Calu3 (cell line): ENCODE data around the gene NMT1. TPM values are rescaled to one million over a fixed set of nuclear protein-coding genes. Genes with fewer than 3 reads are reported as not detected.
A peak's percentile ranks its signal among the peaks of the same experiment; 100 is the strongest.

ENCODE experiments used
- BruUV-seq: library from RNA; stranded (reverse); fragments of 400-500 nt; replicated peaks from 2 replicates; lab custom pipeline; 2021; lab: Mats Ljungman, UMichigan
- CTCF ChIA-PET: fragments of 300-600 bp; sonication (Branson Sonifier 250); formaldehyde crosslinking; loops from one replicate; lab custom pipeline; 2022; ENCODE audit warnings: antibody characterized with exemption; lab: Charles Lee
- DNase-seq: peaks from one replicate; pipeline ENCODE4 v3.0.0; 2022
- H3K27ac Mint-ChIP-seq: one replicate; pipeline ENCODE4 v1.8.0; 2022; ENCODE audit warnings: mixed read lengths; ENCODE audit not compliant: unreplicated experiment
- H3K27me3 Mint-ChIP-seq: one replicate; pipeline ENCODE4 v1.8.0; 2022; ENCODE audit warnings: mixed read lengths; ENCODE audit not compliant: unreplicated experiment
- H3K36me3 Mint-ChIP-seq: one replicate; pipeline ENCODE4 v1.8.0; 2022; ENCODE audit warnings: mild to moderate bottlenecking, moderate library complexity, mixed read lengths; ENCODE audit not compliant: insufficient read depth, unreplicated experiment
- H3K4me1 Mint-ChIP-seq: one replicate; pipeline ENCODE4 v1.8.0; 2022; ENCODE audit warnings: mild to moderate bottlenecking, low read depth, mixed read lengths; ENCODE audit not compliant: unreplicated experiment
- H3K4me3 Mint-ChIP-seq: one replicate; pipeline ENCODE4 v1.8.0; 2022; ENCODE audit warnings: mild to moderate bottlenecking, low read depth, moderate library complexity, mixed read lengths; ENCODE audit not compliant: unreplicated experiment
- H3K9me3 Mint-ChIP-seq: one replicate; pipeline ENCODE4 v1.8.0; 2022; ENCODE audit warnings: low read depth, mixed read lengths; ENCODE audit not compliant: unreplicated experiment
- intact Hi-C: fragments of 100-400 bp; cut with micrococcal nuclease; formaldehyde crosslinking; loops from one replicate; pipeline ENCODE4 v1.10.0; 2022; ENCODE audit not compliant: unreplicated experiment
- total RNA-seq: library from RNA; stranded (reverse); gene quantifications from 2 replicates; pipeline ENCODE4 v1.2.3, GENCODE V29; 2022
- TF ChIP-seq, protein P1 (sequence below): fragments of 200-600 bp; IDR thresholded peaks from one replicate; pipeline ENCODE4 v1.8.0; 2022; ENCODE audit warnings: antibody characterized with exemption; ENCODE audit not compliant: unreplicated experiment

The NMT1 gene
- total RNA-seq, 1 experiment from 2014 or later = 185 TPM

DNA sequence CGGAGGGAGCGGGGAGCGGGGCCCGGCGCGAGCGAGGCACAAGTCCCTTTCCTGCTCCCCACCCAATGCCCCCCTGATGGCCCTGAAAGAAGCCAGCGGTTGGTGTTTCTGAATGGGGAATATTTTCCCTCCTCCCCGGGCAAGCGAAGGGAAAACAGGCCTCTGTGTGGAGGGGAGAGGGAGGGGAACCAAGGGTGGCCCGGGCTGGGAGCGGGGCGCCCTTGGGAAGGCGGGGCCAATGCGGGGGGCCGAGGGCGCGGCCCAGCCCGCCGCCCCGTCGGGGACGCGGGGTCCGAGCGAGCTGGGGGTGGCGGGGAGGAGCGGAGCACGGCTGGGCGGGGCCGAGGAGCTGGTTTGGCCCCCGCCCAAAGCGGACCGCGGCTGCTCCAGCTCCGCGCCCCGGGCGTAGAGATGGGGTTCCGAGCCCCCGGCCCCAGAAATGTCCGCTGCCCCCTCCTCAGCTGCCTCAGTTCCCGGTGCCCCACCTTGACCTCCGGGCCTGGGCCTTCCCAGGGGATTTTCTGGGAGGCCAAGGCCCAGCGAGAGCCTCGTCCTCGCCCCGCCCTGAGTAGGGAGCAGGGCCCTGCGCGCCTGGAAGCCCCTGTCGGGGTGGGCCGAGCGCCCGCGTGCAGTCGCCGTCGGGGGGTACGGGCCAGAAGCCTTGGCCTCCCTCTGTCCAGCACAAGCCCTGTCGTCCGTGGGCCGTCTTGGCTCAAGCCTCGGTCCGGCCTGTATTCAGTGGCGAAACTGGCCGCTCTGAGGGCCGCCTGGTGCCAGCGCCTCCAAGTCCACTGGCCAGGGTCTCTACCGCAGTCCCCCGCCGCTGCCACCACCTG, 83.3 kb downstream of the NMT1 start:
- peaks cover 25% of the 10 kb centered on the region for H3K4me1 Mint-ChIP-seq
- BruUV-seq = no TSS peak
- H3K27me3 Mint-ChIP-seq = peaks cover 14% of the 10 kb centered on the region
- DNase-seq = no peak
- intact Hi-C loops = loop anchor here (10.0 kb wide), 1 partner anchor 240 kb away; no protein-coding TSS in a partner anchor
- H3K9me3 Mint-ChIP-seq = no peaks in the 10 kb centered on the region
- peak overlapping the region; percentile 30 for H3K27ac Mint-ChIP-seq
- peaks cover 52% of the 10 kb centered on the region for H3K36me3 Mint-ChIP-seq
- no peak overlapping the region for H3K4me3 Mint-ChIP-seq
- CTCF ChIA-PET = interaction anchor here (0.5 to 2.1 kb wide), 3 partner anchors 9 to 303 kb away, joined by 3 to 10 read pairs (median 4); partner anchors contain the start of gene ACBD4
- TF ChIP-seq, protein P1, sequence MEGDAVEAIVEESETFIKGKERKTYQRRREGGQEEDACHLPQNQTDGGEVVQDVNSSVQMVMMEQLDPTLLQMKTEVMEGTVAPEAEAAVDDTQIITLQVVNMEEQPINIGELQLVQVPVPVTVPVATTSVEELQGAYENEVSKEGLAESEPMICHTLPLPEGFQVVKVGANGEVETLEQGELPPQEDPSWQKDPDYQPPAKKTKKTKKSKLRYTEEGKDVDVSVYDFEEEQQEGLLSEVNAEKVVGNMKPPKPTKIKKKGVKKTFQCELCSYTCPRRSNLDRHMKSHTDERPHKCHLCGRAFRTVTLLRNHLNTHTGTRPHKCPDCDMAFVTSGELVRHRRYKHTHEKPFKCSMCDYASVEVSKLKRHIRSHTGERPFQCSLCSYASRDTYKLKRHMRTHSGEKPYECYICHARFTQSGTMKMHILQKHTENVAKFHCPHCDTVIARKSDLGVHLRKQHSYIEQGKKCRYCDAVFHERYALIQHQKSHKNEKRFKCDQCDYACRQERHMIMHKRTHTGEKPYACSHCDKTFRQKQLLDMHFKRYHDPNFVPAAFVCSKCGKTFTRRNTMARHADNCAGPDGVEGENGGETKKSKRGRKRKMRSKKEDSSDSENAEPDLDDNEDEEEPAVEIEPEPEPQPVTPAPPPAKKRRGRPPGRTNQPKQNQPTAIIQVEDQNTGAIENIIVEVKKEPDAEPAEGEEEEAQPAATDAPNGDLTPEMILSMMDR = no peak

DNA sequence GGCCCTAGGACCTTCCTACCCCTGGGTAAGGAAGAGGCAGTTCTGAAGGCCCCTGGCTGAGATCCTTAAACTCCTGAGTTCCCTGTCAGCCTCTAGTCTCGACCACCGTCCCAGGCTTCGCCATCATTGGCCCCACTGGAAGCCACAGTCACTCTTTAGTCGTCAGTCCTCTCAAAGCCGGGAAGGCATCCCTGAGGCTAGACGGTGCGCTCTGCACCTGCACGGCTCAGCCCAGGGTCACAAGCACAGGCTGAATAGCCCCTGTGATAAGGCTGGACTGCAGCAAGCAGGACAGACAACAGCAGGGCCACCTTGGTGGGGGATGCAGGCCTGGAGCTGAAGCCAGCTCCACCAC, 83.9 kb downstream of the NMT1 start:
- no peak for DNase-seq
- TF ChIP-seq, protein P1 = no peak
- Mint-ChIP-seq H3K27me3 (peaks cover 14% of the 10 kb centered on the region), H3K36me3 (peaks cover 56% of the 10 kb centered on the region), H3K4me1 (peaks cover 25% of the 10 kb centered on the region), H3K9me3 (no peaks in the 10 kb centered on the region), H3K4me3 (no peak overlapping the region), H3K27ac (peak overlapping the region; percentile 30)
- no TSS peak for BruUV-seq
- CTCF ChIA-PET = interaction anchor here (2.1 kb wide), 1 partner anchor 10 kb away, joined by 10 read pairs; the partner anchor contains the start of gene ACBD4
- intact Hi-C loops = loop anchor here (10.0 kb wide), 1 partner anchor 240 kb away; no protein-coding TSS in a partner anchor

DNA sequence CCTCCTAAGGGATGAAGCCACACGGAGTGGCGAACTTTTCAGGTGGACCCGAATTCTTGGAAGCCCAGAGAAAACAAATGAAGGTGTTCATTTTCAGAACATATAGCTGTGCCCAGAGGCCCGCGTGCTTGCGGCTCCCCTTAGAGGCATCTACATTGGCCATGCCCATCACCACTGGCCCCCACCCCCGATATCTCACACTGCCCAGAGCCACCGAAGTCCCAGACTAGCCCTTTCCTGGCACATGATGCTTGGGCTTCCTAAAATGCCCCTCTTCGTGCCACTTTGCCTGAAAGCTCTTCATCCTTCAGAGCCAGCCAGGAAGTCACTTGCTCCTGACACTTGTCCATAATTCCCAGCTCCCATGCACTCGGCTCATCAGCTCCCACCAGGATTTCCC, 85.0 kb downstream of the NMT1 start:
- no TSS peak for BruUV-seq
- Mint-ChIP-seq H3K27ac (peak overlapping the region; percentile 100), H3K4me3 (peak overlapping the region; percentile 98), H3K9me3 (no peaks in the 10 kb centered on the region), H3K27me3 (peaks cover 14% of the 10 kb centered on the region), H3K36me3 (peaks cover 67% of the 10 kb centered on the region), H3K4me1 (peaks cover 30% of the 10 kb centered on the region)
- DNase-seq = no peak
- TF ChIP-seq, protein P1 = no peak
- CTCF ChIA-PET = interaction anchor here (0.8 to 7.8 kb wide), 2 partner anchors 10 to 16 kb away, joined by 3 to 197 read pairs; partner anchors contain the start of genes ACBD4 and HEXIM2
- intact Hi-C loops = loop anchor here (10.0 kb wide), 1 partner anchor 239 kb away; no protein-coding TSS in a partner anchor

DNA sequence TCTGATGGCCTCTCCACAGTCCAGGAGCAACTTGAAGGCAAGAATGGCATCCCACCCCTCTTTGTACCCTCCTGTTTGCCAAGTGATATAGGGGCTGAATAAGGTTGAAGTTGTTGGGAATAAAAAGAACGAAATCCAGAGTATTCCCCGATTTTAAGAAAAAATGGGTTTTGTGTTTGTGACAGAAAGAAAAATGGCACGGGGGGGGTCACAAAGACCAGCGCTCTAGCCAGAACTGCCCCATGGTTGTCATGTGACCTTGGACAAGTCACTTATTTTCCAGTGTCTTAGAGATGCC, 85.4 kb downstream of the NMT1 start:
- TF ChIP-seq, protein P1 = no peak
- Mint-ChIP-seq H3K9me3 (no peaks in the 10 kb centered on the region), H3K4me1 (peaks cover 34% of the 10 kb centered on the region), H3K27me3 (peaks cover 14% of the 10 kb centered on the region), H3K27ac (peak overlapping the region; percentile 100), H3K36me3 (peaks cover 71% of the 10 kb centered on the region), H3K4me3 (peak overlapping the region; percentile 98)
- intact Hi-C loops = loop anchor here (10.0 kb wide), 1 partner anchor 238 kb away; no protein-coding TSS in a partner anchor
- CTCF ChIA-PET = interaction anchor here (0.8 to 7.8 kb wide), 2 partner anchors 11 to 15 kb away, joined by 3 to 197 read pairs; partner anchors contain the start of genes ACBD4 and HEXIM2
- no TSS peak for BruUV-seq
- DNase-seq = no peak
